ENCODE measurements around the gene C10orf95.

Gene C10orf95

GRCh38 chr10:102451105-102451969 lies at the start of gene C10orf95:
TSS of gene C10orf95 (minus strand) at chr10:102451543. CDS start at chr10:102451093, 450 bp downstream.
- TF ChIP-seq CTCF (IDR thresholded peaks at IDR 0.05): no peak

- no peak for TF ChIP-seq CTCF (IDR thresholded peaks at IDR 0.05)
These were observed 48.0 kb upstream of the C10orf95 start for GRCh38 chr10:102499356-102499755.

- TF ChIP-seq CTCF (IDR thresholded peaks at IDR 0.05): no peak
These were observed 46.2 kb upstream of the C10orf95 start for GRCh38 chr10:102497545-102497944.

GRCh38 chr10:102493771-102494170 lies 42.4 kb upstream of the C10orf95 start:
- no peak for TF ChIP-seq CTCF (IDR thresholded peaks at IDR 0.05)

GRCh38 chr10:102492983-102493382 lies 41.6 kb upstream of the C10orf95 start:
- TF ChIP-seq CTCF (IDR thresholded peaks at IDR 0.05): no peak

- TF ChIP-seq CTCF (IDR thresholded peaks at IDR 0.05): no peak
These were observed 41.1 kb upstream of the C10orf95 start for GRCh38 chr10:102492344-102492939.

- no peak for TF ChIP-seq CTCF (IDR thresholded peaks at IDR 0.05)
These were observed 39.8 kb upstream of the C10orf95 start for GRCh38 chr10:102491136-102491535.

Data from LNCAP (cell line).